ENCODE measurements around the gene DOCK11. TPM values are rescaled to one million over a fixed set of nuclear protein-coding genes. Genes with fewer than 3 reads are reported as not detected.
A peak's percentile ranks its signal among the peaks of the same experiment; 100 is the strongest.

Gene DOCK11
- total RNA-seq, 6 experiments from 2014 or later: 1.1 to 4.4 (median 3.2) TPM

GRCh38 chrX:118508635-118509034, 13.0 kb downstream of the DOCK11 start:
- no peak for TF ChIP-seq CTCF (IDR thresholded peaks at IDR 0.05)
- no peak for TF ChIP-seq POLR2A (IDR thresholded peaks at IDR 0.05)
- peak in 1 of 4 donors; percentile 20 for ATAC-seq
- Histone ChIP-seq H3K9me3 (no peaks in the 10 kb centered on the region), H3K4me1 (no peaks in the 10 kb centered on the region), H3K36me3 (no peaks in the 10 kb centered on the region), H3K4me3 (no peak overlapping the region), H3K27me3 (no peaks in the 10 kb centered on the region), H3K27ac (no peak overlapping the region)
- 71% methylated on average over 3 of the region's 6 CpGs for WGBS (ENCODE audit: insufficient coverage, low coverage, low lambda C conversion rate, missing lambda C conversion rate)
- intact Hi-C loops (cut with DNase I): no loop called here
- no peak for DNase-seq

GRCh38 chrX:118510111-118510510, 14.5 kb downstream of the DOCK11 start:
- DNase-seq (peak in 1 of 3 donors; percentile 23), ATAC-seq (no peak)
- Histone ChIP-seq H3K27ac (no peak overlapping the region), H3K4me1 (no peaks in the 10 kb centered on the region), H3K9me3 (no peaks in the 10 kb centered on the region), H3K4me3 (no peak overlapping the region), H3K27me3 (no peaks in the 10 kb centered on the region), H3K36me3 (no peaks in the 10 kb centered on the region)
- TF ChIP-seq POLR2A (IDR thresholded peaks at IDR 0.05) (no peak), CTCF (IDR thresholded peaks at IDR 0.05) (no peak)
- intact Hi-C loops (cut with DNase I): no loop called here
- 71% methylated on average over 5 of the region's 5 CpGs for WGBS (ENCODE audit: insufficient coverage, low coverage, low lambda C conversion rate, missing lambda C conversion rate)

- H3K9me3 ChIP-seq: no peaks in the 10 kb centered on the region
- DNase-seq (peak in 1 of 3 donors; percentile 44), ATAC-seq (peak in 2 of 4 donors; percentile 68 to 84)
- WGBS (ENCODE audit: insufficient coverage, low coverage, low lambda C conversion rate, missing lambda C conversion rate): 54% methylated on average over 6 of the region's 6 CpGs
- intact Hi-C loops (cut with DNase I): no loop called here
- H3K4me3 ChIP-seq: no peak overlapping the region
- no peaks in the 10 kb centered on the region for H3K27me3 ChIP-seq
- TF ChIP-seq POLR2A (IDR thresholded peaks at IDR 0.05) (no peak), CTCF (IDR thresholded peaks at IDR 0.05) (no peak)
- H3K36me3 ChIP-seq: no peaks in the 10 kb centered on the region
- peak overlapping the region in 1 of 3 donors; percentile 53 for H3K27ac ChIP-seq
- H3K4me1 ChIP-seq: no peaks in the 10 kb centered on the region
These were observed 17.7 kb downstream of the DOCK11 start for GRCh38 chrX:118513120-118513898.

- no peak for DNase-seq
- no peaks in the 10 kb centered on the region for H3K27me3 ChIP-seq
- no peaks in the 10 kb centered on the region for H3K4me1 ChIP-seq
- no peak for ATAC-seq
- intact Hi-C loops (cut with DNase I): no loop called here
- no peaks in the 10 kb centered on the region for H3K9me3 ChIP-seq
- TF ChIP-seq CTCF (IDR thresholded peaks at IDR 0.05) (no peak), POLR2A (IDR thresholded peaks at IDR 0.05) (no peak)
- no peaks in the 10 kb centered on the region for H3K36me3 ChIP-seq
- no peak overlapping the region for H3K4me3 ChIP-seq
- no peak overlapping the region for H3K27ac ChIP-seq
- 51% methylated on average over 3 of the region's 3 CpGs for WGBS (ENCODE audit: insufficient coverage, low coverage, low lambda C conversion rate, missing lambda C conversion rate)
These were observed 24.0 kb downstream of the DOCK11 start for GRCh38 chrX:118519411-118520215.
